Measurements from ENCODE around the gene UBC.
A peak's percentile ranks its signal among the peaks of the same experiment; 100 is the strongest.
"Not testable (repeated sequence)": the region's sequence is repeated elsewhere in the genome, so short reads cannot be mapped to it uniquely, and the experiment has no call there.

Gene UBC

GRCh38 chr12:124938587-124938986, 24.1 kb upstream of the UBC start:
- CTCF ChIA-PET: interaction anchor here (0.6 to 4.2 kb wide), 3 partner anchors 10 to 32 kb away, joined by 4 to 33 read pairs (median 5); partner anchors contain the start of gene UBC
- no peak for TF ChIP-seq CTCF (conservative IDR thresholded peaks at IDR 0.05; ENCODE audit: low read depth)

GRCh38 chr12:124938108-124938507, 23.7 kb upstream of the UBC start:
- no peak for DNase-seq (ENCODE audit: low spot score)
- ChIA-PET CTCF (interaction anchor here (1.8 to 4.2 kb wide), 2 partner anchors 10 to 32 kb away, joined by 5 to 33 read pairs; no protein-coding TSS in a partner anchor), POLR2A (ENCODE audit: low non-redundant PET) (interaction anchor here (1.6 kb wide), 1 partner anchor 23 kb away, joined by 5 read pairs; the partner anchor contains the start of gene UBC)
- TF ChIP-seq CTCF (conservative IDR thresholded peaks at IDR 0.05; ENCODE audit: low read depth): no peak
- H3K27ac ChIP-seq: no peak overlapping the region

More at GRCh38 chr12:124938587-124938986, 24.1 kb upstream of the UBC start:
- POLR2A ChIA-PET (ENCODE audit: low non-redundant PET): interaction anchor here (1.6 kb wide), 1 partner anchor 24 kb away, joined by 5 read pairs; the partner anchor contains the start of gene UBC
- no peak for DNase-seq (ENCODE audit: low spot score)
- peak overlapping the region; percentile 98 for H3K27ac ChIP-seq

GRCh38 chr12:124931528-124931927, 17.1 kb upstream of the UBC start:
- POLR2A ChIA-PET (ENCODE audit: low non-redundant PET); H3K27ac ChIP-seq; DNase-seq (ENCODE audit: low spot score); CTCF ChIA-PET: not testable (repeated sequence)

GRCh38 chr12:124930586-124930985, 16.1 kb upstream of the UBC start:
- POLR2A ChIA-PET (ENCODE audit: low non-redundant PET): no interaction called here
- H3K27ac ChIP-seq: no peak overlapping the region
- no peak for TF ChIP-seq CTCF (conservative IDR thresholded peaks at IDR 0.05; ENCODE audit: low read depth)
- DNase-seq (ENCODE audit: low spot score): no peak
- CTCF ChIA-PET: interaction anchor here (0.6 to 0.7 kb wide), 2 partner anchors 13 to 60 kb away, joined by 3 to 4 read pairs; no protein-coding TSS in a partner anchor

- peak overlapping the region; percentile 98 for H3K27ac ChIP-seq
- ChIA-PET POLR2A (ENCODE audit: low non-redundant PET) (no interaction called here), CTCF (no interaction called here)
- no peak for DNase-seq (ENCODE audit: low spot score)
- no peak for TF ChIP-seq CTCF (conservative IDR thresholded peaks at IDR 0.05; ENCODE audit: low read depth)
Measured at GRCh38 chr12:124929649-124930419, 15.4 kb upstream of the UBC start.

- ChIA-PET POLR2A (ENCODE audit: low non-redundant PET) (interaction anchor here (0.5 to 1.7 kb wide), 5 partner anchors 11 to 1637 kb away, joined by 3 to 8 read pairs (median 5); partner anchors contain the start of gene UBC), CTCF (interaction anchor here (0.7 to 1.8 kb wide), 5 partner anchors 9 to 1221 kb away, joined by 4 to 7 read pairs (median 5); no protein-coding TSS in a partner anchor)
Measured at GRCh38 chr12:124928912-124929530, 14.6 kb upstream of the UBC start.

More at GRCh38 chr12:124928912-124929530, 14.6 kb upstream of the UBC start:
- H3K27ac ChIP-seq: peak overlapping the region; percentile 98
- TF ChIP-seq CTCF (conservative IDR thresholded peaks at IDR 0.05; ENCODE audit: low read depth): no peak
- peak; percentile 76 for DNase-seq (ENCODE audit: low spot score)
